B cell (primary cell): ENCODE measurements around the gene COLEC12.

Experiments
- EZH2 ChIP-seq: IDR thresholded peaks from 2 replicates; pipeline ENCODE4 v1.6.1; 2012; ENCODE audit warnings: borderline replicate concordance, low read depth, mild to moderate bottlenecking, moderate library complexity, low read length; ENCODE audit not compliant: insufficient read depth, poor library complexity, severe bottlenecking
- TF ChIP-seq, protein P1 (sequence below): fragments of 200-600 bp; IDR thresholded peaks from one replicate; pipeline ENCODE4 v1.8.0; 2022; ENCODE audit warnings: antibody characterized with exemption, mild to moderate bottlenecking

- TF ChIP-seq, protein P1, sequence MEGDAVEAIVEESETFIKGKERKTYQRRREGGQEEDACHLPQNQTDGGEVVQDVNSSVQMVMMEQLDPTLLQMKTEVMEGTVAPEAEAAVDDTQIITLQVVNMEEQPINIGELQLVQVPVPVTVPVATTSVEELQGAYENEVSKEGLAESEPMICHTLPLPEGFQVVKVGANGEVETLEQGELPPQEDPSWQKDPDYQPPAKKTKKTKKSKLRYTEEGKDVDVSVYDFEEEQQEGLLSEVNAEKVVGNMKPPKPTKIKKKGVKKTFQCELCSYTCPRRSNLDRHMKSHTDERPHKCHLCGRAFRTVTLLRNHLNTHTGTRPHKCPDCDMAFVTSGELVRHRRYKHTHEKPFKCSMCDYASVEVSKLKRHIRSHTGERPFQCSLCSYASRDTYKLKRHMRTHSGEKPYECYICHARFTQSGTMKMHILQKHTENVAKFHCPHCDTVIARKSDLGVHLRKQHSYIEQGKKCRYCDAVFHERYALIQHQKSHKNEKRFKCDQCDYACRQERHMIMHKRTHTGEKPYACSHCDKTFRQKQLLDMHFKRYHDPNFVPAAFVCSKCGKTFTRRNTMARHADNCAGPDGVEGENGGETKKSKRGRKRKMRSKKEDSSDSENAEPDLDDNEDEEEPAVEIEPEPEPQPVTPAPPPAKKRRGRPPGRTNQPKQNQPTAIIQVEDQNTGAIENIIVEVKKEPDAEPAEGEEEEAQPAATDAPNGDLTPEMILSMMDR: no peak
- no peak for TF ChIP-seq EZH2
Observed at GRCh38 chr18:526681-527080, 26.2 kb upstream of the COLEC12 start.
